Prostate gland (tissue), 2 donors: Measurements from ENCODE around the gene THAP12. TPM values are rescaled to one million over a fixed set of nuclear protein-coding genes. Genes with fewer than 3 reads are reported as not detected.

Experiments
- DNase-seq: peaks from one replicate; pipeline ENCODE4 v3.0.0-alpha.2; 2019; ENCODE audit warnings: low spot score
- H3K27ac ChIP-seq, 2 donors: fragments of 200-600 bp; sonication (generic); 2 replicates each; pipeline ENCODE4 v1.5.1; 2017 to 2019
- H3K27me3 ChIP-seq: fragments of 200-600 bp; sonication (generic); replicated peaks from 2 replicates; pipeline ENCODE4 v1.5.1; 2019; ENCODE audit not compliant: insufficient read depth
- H3K36me3 ChIP-seq, 2 donors: fragments of 200-600 bp; sonication (generic); 1 replicate in 1 of 2; 2 replicates in 1 of 2; pipeline versions ENCODE4 v1.5.1 to v1.8.1; 2017 to 2019
- H3K4me1 ChIP-seq: fragments of 200-600 bp; sonication (generic); replicated peaks from 2 replicates; pipeline ENCODE4 v1.5.1; 2019
- H3K4me3 ChIP-seq, 2 donors: fragments of 200-600 bp; sonication (generic); 2 replicates each; pipeline ENCODE4 v1.5.1; 2017 to 2019
- H3K9me3 ChIP-seq: fragments of 200-600 bp; sonication (generic); 2 replicates; pipeline ENCODE4 v1.5.1; 2017
- POLR2A ChIP-seq: fragments of 450-650 bp; IDR thresholded peaks from one replicate; pipeline ENCODE4 v1.6.1; 2016; ENCODE audit warnings: antibody characterized with exemption, mild to moderate bottlenecking
- POLR2AphosphoS5 ChIP-seq: sonication (generic); formaldehyde crosslinking; IDR thresholded peaks from one replicate; pipeline ENCODE4 v1.6.1; 2017; ENCODE audit warnings: antibody characterized with exemption
- WGBS: methylation state at CpG from one replicate; pipeline ENCODE4 v1.1.5; 2018; 5-methylcytosine and 5-hydroxymethylcytosine counted together
- intact Hi-C: fragments of 100-400 bp; cut with DNase I; formaldehyde crosslinking; loops from one replicate; pipeline ENCODE4 v1.14.2; 2022
- total RNA-seq, 2 donors: library from RNA; depleted of rRNA; stranded (reverse); fragments of >200 nt; gene quantifications; one replicate each; pipeline ENCODE4 v1.1.0, GENCODE V29; 2016
- TF ChIP-seq, protein P1 (sequence below), 4 experiments: fragments of 200-600 bp in 2 of 4; fragments of 450-650 bp in 2 of 4; sonication (generic) in 2 of 4; IDR thresholded peaks; 1 replicate in 3 of 4; 2 replicates in 1 of 4; pipeline ENCODE4 v1.5.1; 2016 to 2019; ENCODE audit warnings: antibody characterized with exemption in 4 of 4, mild to moderate bottlenecking in 2 of 4, moderate library complexity in 2 of 4

Gene THAP12
- total RNA-seq, 2 donors from 2014 or later: 26.6 to 31.9 TPM

DNA sequence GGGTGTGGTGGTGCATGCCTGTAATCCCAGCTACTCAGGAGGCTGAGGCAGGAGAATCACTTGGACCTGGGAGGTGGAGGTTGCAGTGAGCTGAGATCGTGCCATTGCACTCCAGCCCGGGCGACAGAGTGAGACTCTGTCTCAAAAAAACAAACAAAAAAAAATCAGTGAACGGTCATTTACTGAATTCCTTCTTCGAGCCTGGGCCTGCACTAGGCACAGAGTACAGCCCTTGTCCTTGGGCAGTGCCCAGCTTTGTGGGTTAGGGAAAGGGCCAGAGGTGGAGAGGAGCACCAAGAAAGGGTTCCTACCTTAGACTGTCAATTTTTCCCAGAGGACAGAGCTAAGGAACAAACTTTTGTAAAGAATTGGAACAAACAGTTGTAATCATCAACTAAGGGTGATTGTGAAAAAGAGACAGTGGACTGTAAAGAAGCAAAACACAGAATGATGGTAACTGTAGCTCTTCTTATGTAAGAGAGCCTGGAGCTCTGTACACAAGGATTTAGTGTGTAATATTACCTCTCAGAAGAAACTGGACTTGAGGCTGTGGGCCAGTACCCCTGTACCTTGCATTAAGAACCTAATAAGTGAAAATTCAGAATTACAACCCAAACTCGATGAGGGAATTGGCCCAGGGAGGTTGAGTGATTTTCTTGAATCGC lies 11.0 kb upstream of the THAP12 start:
- intact Hi-C loops: no loop called here
- DNase-seq: no peak
- Histone ChIP-seq H3K4me3 (no peak overlapping the region), H3K9me3 (no peaks in the 10 kb centered on the region), H3K27me3 (no peaks in the 10 kb centered on the region), H3K36me3 (no peaks in the 10 kb centered on the region), H3K4me1 (no peaks in the 10 kb centered on the region), H3K27ac (no peak overlapping the region)
- TF ChIP-seq POLR2AphosphoS5 (no peak), POLR2A (no peak)
- TF ChIP-seq, protein P1, sequence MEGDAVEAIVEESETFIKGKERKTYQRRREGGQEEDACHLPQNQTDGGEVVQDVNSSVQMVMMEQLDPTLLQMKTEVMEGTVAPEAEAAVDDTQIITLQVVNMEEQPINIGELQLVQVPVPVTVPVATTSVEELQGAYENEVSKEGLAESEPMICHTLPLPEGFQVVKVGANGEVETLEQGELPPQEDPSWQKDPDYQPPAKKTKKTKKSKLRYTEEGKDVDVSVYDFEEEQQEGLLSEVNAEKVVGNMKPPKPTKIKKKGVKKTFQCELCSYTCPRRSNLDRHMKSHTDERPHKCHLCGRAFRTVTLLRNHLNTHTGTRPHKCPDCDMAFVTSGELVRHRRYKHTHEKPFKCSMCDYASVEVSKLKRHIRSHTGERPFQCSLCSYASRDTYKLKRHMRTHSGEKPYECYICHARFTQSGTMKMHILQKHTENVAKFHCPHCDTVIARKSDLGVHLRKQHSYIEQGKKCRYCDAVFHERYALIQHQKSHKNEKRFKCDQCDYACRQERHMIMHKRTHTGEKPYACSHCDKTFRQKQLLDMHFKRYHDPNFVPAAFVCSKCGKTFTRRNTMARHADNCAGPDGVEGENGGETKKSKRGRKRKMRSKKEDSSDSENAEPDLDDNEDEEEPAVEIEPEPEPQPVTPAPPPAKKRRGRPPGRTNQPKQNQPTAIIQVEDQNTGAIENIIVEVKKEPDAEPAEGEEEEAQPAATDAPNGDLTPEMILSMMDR (IDR thresholded peaks at IDR 0.05): no peak
- WGBS: 67% methylated on average over 7 of the region's 7 CpGs

DNA sequence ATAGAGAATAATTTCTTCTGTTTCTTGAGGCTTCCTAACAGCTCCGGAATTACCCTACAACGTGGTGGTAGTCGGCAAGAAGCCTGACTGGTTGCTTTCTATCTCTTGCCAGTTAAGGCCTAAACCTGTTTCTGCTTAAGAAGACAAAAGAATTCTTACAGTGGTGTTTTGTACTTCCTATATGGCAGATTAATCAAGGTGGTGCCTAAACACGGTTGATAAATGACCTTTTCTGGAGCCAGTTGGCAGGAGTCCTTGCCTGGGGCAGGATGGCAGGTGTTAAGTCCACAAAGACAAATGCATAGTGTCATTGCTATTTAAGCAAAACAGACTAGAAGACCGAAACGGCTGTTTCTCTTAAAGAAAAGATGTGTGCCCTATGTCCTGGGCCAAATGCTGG lies 10.1 kb upstream of the THAP12 start:
- peak overlapping the region in 1 of 2 donors; percentile 1 for H3K27ac ChIP-seq
- no peaks in the 10 kb centered on the region for H3K27me3 ChIP-seq
- no peak for DNase-seq

DNA sequence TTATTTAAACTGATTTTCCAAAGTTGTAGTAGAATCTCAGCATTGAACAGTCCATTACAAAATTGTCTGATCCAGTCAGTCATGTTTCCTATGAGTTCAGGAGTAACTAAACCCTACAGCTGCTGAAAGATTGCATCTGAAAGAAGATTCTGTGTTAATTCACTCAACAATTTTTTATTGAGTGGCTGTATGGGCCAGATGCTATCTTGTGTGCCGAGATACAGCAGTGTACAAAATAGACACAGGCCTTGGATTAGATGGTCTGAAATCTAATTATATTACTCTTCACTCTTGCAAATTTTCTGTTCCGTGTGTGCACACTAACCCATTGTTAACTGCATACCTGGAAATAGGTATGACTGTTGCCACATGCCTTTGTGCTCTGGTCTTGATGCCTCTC lies 7.5 kb upstream of the THAP12 start:
- no peaks in the 10 kb centered on the region for H3K9me3 ChIP-seq
- no peaks in the 10 kb centered on the region for H3K4me1 ChIP-seq
- H3K27ac ChIP-seq: no peak overlapping the region
- H3K36me3 ChIP-seq: no peaks in the 10 kb centered on the region
- intact Hi-C loops: no loop called here
- no peaks in the 10 kb centered on the region for H3K27me3 ChIP-seq
- WGBS: 50% methylated on average over 2 of the region's 2 CpGs
- no peak for TF ChIP-seq POLR2A
- DNase-seq: no peak
- H3K4me3 ChIP-seq: no peak overlapping the region

More for the DNA sequence above, 10.1 kb upstream of the THAP12 start:
- no peaks in the 10 kb centered on the region for H3K4me1 ChIP-seq
- H3K9me3 ChIP-seq: no peaks in the 10 kb centered on the region
- 29% methylated on average over 6 of the region's 6 CpGs for WGBS
- intact Hi-C loops: no loop called here
- H3K4me3 ChIP-seq: no peak overlapping the region
- H3K36me3 ChIP-seq: no peaks in the 10 kb centered on the region
- TF ChIP-seq POLR2AphosphoS5 (no peak), POLR2A (no peak)
- TF ChIP-seq, protein P1 (IDR thresholded peaks at IDR 0.05): no peak

DNA sequence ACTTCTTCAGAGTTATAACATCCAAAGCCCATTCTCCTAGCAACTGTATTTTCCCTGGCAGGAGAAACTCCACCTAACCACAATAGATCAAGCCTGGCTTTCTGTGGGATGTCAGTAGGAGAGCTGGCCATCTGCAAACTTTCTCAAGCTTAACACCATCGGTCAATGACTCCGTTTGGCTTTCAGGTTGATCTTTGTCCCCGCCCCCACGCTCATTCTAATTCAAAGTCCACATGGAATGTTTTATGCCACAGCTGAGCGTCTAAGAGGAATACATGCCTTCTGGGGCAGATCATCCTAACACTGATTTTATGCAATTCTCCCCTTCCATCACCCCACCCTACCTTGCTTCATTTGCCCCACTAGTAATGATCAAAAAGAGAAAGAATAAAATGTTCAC lies 5.0 kb upstream of the THAP12 start:
- intact Hi-C loops: no loop called here
- no peaks in the 10 kb centered on the region for H3K9me3 ChIP-seq
- H3K36me3 ChIP-seq: no peaks in the 10 kb centered on the region
- no peaks in the 10 kb centered on the region for H3K4me1 ChIP-seq
- no peak overlapping the region for H3K27ac ChIP-seq
- WGBS: 88% methylated on average over 5 of the region's 5 CpGs
- no peak for DNase-seq
- H3K4me3 ChIP-seq: no peak overlapping the region
- no peaks in the 10 kb centered on the region for H3K27me3 ChIP-seq
- no peak for TF ChIP-seq POLR2AphosphoS5
- TF ChIP-seq, protein P1 (IDR thresholded peaks at IDR 0.05): no peak

GRCh38 chr11:76382209-76382608 lies 1.3 kb upstream of the THAP12 start:
- Histone ChIP-seq H3K27ac (no peak overlapping the region), H3K4me3 (no peak overlapping the region), H3K4me1 (no peaks in the 10 kb centered on the region), H3K27me3 (no peaks in the 10 kb centered on the region), H3K36me3 (no peaks in the 10 kb centered on the region), H3K9me3 (no peaks in the 10 kb centered on the region)
- WGBS: 85% methylated on average over 6 of the region's 6 CpGs
- TF ChIP-seq POLR2AphosphoS5: no peak
- TF ChIP-seq, protein P1 (IDR thresholded peaks at IDR 0.05): no peak
- TF ChIP-seq POLR2A: no peak
- intact Hi-C loops: loop anchor here (5.0 kb wide), 1 partner anchor 60 kb away; no protein-coding TSS in a partner anchor
- DNase-seq: no peak
